Testis (tissue), 2 donors: ENCODE data around the gene HPS3.

ENCODE experiments used
- POLR2A ChIP-seq: fragments of 450-650 bp; IDR thresholded peaks from one replicate; pipeline ENCODE4 v1.6.1; 2017; ENCODE audit warnings: antibody characterized with exemption, mild to moderate bottlenecking, moderate library complexity
- TF ChIP-seq, protein P1 (sequence below), 3 experiments: fragments of 450-650 bp in 2 of 3; fragments of 200-600 bp in 1 of 3; sonication (generic) in 1 of 3; IDR thresholded peaks; one replicate each; pipeline ENCODE4 v1.5.1; 2016 to 2019; ENCODE audit warnings: antibody characterized with exemption in 3 of 3, mild to moderate bottlenecking in 2 of 3, moderate library complexity in 1 of 3

DNA sequence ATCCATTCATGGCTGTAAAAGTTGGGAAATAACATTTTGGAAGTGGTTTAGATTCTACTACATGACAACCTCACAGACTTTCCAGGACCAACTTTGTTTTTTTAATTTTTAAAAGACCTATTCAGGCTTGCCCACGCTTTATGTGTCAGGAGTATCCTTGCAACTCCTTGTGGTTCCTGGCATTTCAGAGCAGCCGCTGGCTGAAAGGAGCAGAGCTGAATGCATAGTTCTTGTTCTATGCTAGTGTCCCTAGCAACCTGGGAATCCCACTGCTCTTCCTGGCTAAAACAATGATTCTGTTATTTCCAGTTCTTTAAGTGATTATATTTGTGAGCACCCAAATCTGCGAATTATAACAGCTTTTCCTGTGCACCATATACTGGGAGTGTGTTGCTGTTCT, 57.3 kb downstream of the HPS3 start:
- TF ChIP-seq, protein P1, sequence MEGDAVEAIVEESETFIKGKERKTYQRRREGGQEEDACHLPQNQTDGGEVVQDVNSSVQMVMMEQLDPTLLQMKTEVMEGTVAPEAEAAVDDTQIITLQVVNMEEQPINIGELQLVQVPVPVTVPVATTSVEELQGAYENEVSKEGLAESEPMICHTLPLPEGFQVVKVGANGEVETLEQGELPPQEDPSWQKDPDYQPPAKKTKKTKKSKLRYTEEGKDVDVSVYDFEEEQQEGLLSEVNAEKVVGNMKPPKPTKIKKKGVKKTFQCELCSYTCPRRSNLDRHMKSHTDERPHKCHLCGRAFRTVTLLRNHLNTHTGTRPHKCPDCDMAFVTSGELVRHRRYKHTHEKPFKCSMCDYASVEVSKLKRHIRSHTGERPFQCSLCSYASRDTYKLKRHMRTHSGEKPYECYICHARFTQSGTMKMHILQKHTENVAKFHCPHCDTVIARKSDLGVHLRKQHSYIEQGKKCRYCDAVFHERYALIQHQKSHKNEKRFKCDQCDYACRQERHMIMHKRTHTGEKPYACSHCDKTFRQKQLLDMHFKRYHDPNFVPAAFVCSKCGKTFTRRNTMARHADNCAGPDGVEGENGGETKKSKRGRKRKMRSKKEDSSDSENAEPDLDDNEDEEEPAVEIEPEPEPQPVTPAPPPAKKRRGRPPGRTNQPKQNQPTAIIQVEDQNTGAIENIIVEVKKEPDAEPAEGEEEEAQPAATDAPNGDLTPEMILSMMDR (IDR thresholded peaks at IDR 0.05), result no peak
- no peak for TF ChIP-seq POLR2A
